GM23338 (cell line): ENCODE results near the gene PPP2R3B.
A peak's percentile ranks its signal among the peaks of the same experiment; 100 is the strongest.

Experiments
- CREB1 ChIP-seq: fragments of 250-450 bp; sonication (Bioruptor Pico); IDR thresholded peaks from 2 replicates; pipeline ENCODE4 v1.5.0; 2020; ENCODE audit warnings: low read depth, mild to moderate bottlenecking, moderate library complexity
- CTCF ChIP-seq, 2 experiments: fragments of 200-600 bp in 1 of 2; sonication (generic) in 1 of 2; conservative IDR thresholded peaks; 2 replicates each; pipeline versions ENCODE4 v1.5.1 to v1.6.1; 2016 to 2017; ENCODE audit warnings: antibody characterized with exemption in 2 of 2, low read depth in 2 of 2, mild to moderate bottlenecking in 2 of 2, moderate library complexity in 1 of 2
- EZH2 ChIP-seq: fragments of 200-600 bp; sonication (generic); IDR thresholded peaks from one replicate; pipeline ENCODE4 v1.8.0; 2017; ENCODE audit warnings: antibody characterized with exemption, mild to moderate bottlenecking, low read depth; ENCODE audit not compliant: unreplicated experiment
- EZH2phosphoT487 ChIP-seq: fragments of 200-600 bp; sonication (generic); IDR thresholded peaks from one replicate; pipeline ENCODE4 v1.8.1; 2018; ENCODE audit warnings: antibody characterized with exemption; ENCODE audit not compliant: unreplicated experiment
- JUNB ChIP-seq: IDR thresholded peaks from one replicate; pipeline ENCODE4 v1.6.1; 2016; ENCODE audit warnings: antibody characterized with exemption; ENCODE audit not compliant: unreplicated experiment
- NANOG ChIP-seq: IDR thresholded peaks from 2 replicates; pipeline ENCODE4 v1.6.1; 2016; ENCODE audit warnings: antibody characterized with exemption, borderline replicate concordance
- POLR2AphosphoS5 ChIP-seq: IDR thresholded peaks from 2 replicates; pipeline ENCODE4 v1.6.1; 2016; ENCODE audit warnings: antibody characterized with exemption, low read depth
- REST ChIP-seq: IDR thresholded peaks from one replicate; pipeline ENCODE4 v1.6.1; 2018; ENCODE audit warnings: antibody characterized with exemption; ENCODE audit not compliant: unreplicated experiment
- STAT1 ChIP-seq: IDR thresholded peaks from one replicate; pipeline ENCODE4 v1.6.1; 2016; ENCODE audit warnings: antibody characterized with exemption; ENCODE audit not compliant: unreplicated experiment
- ZNF114 ChIP-seq: fragments of 250-450 bp; sonication (Bioruptor Pico); IDR thresholded peaks from 2 replicates; pipeline ENCODE4 v1.5.0; 2020; ENCODE audit warnings: mild to moderate bottlenecking, moderate library complexity
- ZNF331 ChIP-seq: fragments of 250-450 bp; sonication (Bioruptor Pico); IDR thresholded peaks from 2 replicates; pipeline ENCODE4 v1.5.0; 2020; ENCODE audit warnings: low read depth, mild to moderate bottlenecking, moderate library complexity
- TF ChIP-seq, protein P1 (sequence below): IDR thresholded peaks from 2 replicates; pipeline ENCODE4 v1.6.1; 2016; ENCODE audit warnings: antibody characterized with exemption
- TF ChIP-seq, protein P2 (sequence below): fragments of 250-450 bp; sonication (Bioruptor Pico); IDR thresholded peaks from 2 replicates; pipeline ENCODE4 v1.5.0; 2020; ENCODE audit warnings: mild to moderate bottlenecking, moderate library complexity

GRCh38 chrX:331825-332495, 54.7 kb downstream of the PPP2R3B start:
- TF ChIP-seq CTCF (conservative IDR thresholded peaks at IDR 0.05; ENCODE audit: low read depth in 2 of 2) (peak in 1 of 2 experiments; percentile 36; a peak in 2 of 4 replicates), EZH2 (no peak), ZNF114 (no peak), CREB1 (CRISPR knock-in tag) (no peak), ZNF331 (no peak), REST (no peak), POLR2AphosphoS5 (no peak), EZH2phosphoT487 (no peak), NANOG (no peak), JUNB (no peak), STAT1 (no peak)
- TF ChIP-seq, protein P1, sequence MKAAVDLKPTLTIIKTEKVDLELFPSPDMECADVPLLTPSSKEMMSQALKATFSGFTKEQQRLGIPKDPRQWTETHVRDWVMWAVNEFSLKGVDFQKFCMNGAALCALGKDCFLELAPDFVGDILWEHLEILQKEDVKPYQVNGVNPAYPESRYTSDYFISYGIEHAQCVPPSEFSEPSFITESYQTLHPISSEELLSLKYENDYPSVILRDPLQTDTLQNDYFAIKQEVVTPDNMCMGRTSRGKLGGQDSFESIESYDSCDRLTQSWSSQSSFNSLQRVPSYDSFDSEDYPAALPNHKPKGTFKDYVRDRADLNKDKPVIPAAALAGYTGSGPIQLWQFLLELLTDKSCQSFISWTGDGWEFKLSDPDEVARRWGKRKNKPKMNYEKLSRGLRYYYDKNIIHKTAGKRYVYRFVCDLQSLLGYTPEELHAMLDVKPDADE: no peak
- TF ChIP-seq, protein P2, sequence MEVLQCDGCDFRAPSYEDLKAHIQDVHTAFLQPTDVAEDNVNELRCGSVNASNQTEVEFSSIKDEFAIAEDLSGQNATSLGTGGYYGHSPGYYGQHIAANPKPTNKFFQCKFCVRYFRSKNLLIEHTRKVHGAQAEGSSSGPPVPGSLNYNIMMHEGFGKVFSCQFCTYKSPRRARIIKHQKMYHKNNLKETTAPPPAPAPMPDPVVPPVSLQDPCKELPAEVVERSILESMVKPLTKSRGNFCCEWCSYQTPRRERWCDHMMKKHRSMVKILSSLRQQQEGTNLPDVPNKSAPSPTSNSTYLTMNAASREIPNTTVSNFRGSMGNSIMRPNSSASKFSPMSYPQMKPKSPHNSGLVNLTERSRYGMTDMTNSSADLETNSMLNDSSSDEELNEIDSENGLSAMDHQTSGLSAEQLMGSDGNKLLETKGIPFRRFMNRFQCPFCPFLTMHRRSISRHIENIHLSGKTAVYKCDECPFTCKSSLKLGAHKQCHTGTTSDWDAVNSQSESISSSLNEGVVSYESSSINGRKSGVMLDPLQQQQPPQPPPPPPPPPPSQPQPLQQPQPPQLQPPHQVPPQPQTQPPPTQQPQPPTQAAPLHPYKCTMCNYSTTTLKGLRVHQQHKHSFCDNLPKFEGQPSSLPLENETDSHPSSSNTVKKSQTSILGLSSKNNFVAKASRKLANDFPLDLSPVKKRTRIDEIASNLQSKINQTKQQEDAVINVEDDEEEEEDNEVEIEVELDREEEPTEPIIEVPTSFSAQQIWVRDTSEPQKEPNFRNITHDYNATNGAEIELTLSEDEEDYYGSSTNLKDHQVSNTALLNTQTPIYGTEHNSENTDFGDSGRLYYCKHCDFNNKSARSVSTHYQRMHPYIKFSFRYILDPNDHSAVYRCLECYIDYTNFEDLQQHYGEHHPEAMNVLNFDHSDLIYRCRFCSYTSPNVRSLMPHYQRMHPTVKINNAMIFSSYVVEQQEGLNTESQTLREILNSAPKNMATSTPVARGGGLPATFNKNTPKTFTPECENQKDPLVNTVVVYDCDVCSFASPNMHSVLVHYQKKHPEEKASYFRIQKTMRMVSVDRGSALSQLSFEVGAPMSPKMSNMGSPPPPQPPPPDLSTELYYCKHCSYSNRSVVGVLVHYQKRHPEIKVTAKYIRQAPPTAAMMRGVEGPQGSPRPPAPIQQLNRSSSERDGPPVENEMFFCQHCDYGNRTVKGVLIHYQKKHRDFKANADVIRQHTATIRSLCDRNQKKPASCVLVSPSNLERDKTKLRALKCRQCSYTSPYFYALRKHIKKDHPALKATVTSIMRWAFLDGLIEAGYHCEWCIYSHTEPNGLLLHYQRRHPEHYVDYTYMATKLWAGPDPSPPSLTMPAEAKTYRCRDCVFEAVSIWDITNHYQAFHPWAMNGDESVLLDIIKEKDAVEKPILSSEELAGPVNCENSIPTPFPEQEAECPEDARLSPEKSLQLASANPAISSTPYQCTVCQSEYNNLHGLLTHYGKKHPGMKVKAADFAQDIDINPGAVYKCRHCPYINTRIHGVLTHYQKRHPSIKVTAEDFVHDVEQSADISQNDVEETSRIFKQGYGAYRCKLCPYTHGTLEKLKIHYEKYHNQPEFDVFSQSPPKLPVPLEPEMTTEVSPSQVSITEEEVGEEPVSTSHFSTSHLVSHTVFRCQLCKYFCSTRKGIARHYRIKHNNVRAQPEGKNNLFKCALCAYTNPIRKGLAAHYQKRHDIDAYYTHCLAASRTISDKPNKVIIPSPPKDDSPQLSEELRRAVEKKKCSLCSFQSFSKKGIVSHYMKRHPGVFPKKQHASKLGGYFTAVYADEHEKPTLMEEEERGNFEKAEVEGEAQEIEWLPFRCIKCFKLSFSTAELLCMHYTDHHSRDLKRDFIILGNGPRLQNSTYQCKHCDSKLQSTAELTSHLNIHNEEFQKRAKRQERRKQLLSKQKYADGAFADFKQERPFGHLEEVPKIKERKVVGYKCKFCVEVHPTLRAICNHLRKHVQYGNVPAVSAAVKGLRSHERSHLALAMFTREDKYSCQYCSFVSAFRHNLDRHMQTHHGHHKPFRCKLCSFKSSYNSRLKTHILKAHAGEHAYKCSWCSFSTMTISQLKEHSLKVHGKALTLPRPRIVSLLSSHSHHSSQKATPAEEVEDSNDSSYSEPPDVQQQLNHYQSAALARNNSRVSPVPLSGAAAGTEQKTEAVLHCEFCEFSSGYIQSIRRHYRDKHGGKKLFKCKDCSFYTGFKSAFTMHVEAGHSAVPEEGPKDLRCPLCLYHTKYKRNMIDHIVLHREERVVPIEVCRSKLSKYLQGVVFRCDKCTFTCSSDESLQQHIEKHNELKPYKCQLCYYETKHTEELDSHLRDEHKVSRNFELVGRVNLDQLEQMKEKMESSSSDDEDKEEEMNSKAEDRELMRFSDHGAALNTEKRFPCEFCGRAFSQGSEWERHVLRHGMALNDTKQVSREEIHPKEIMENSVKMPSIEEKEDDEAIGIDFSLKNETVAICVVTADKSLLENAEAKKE (CRISPR knock-in tag): no peak
